Skeletal muscle tissue (tissue), 4 donors: ENCODE results near the gene TRIM28. TPM values are rescaled to one million over a fixed set of nuclear protein-coding genes. Genes with fewer than 3 reads are reported as not detected.

Experiments
- H3K27ac ChIP-seq: one replicate; pipeline ENCODE4 v1.7.0; 2013; ENCODE audit warnings: mild to moderate bottlenecking, low read depth, low read length, inconsistent platforms
- H3K27me3 ChIP-seq, 3 donors: one replicate each; pipeline ENCODE4 v1.7.0; 2013; ENCODE audit warnings: low read length in 3 of 3; ENCODE audit not compliant: control insufficient read depth in 3 of 3, insufficient read depth in 3 of 3
- H3K36me3 ChIP-seq, 3 donors: one replicate each; pipeline ENCODE4 v1.7.0; 2013; ENCODE audit warnings: low read length in 3 of 3; ENCODE audit not compliant: control insufficient read depth in 3 of 3, insufficient read depth in 3 of 3
- H3K4me1 ChIP-seq, 3 donors: one replicate each; pipeline ENCODE4 v1.7.0; 2013; ENCODE audit warnings: low read length in 3 of 3, mild to moderate bottlenecking in 3 of 3; ENCODE audit not compliant: control insufficient read depth in 3 of 3, insufficient read depth in 3 of 3
- H3K4me3 ChIP-seq, 3 donors: one replicate each; pipeline ENCODE4 v1.7.0; 2013; ENCODE audit warnings: low read length in 3 of 3
- H3K9ac ChIP-seq, 3 donors: one replicate each; pipeline ENCODE4 v1.7.0; 2013; ENCODE audit warnings: low read length in 3 of 3, mild to moderate bottlenecking in 3 of 3, moderate library complexity in 2 of 3, low read depth in 1 of 3
- H3K9me3 ChIP-seq, 3 donors: one replicate each; pipeline ENCODE4 v1.7.0; 2013; ENCODE audit warnings: low read length in 3 of 3; ENCODE audit not compliant: control insufficient read depth in 3 of 3
- total RNA-seq: library from RNA; depleted of rRNA; stranded (reverse); fragments of >200 nt; gene quantifications from one replicate; pipeline ENCODE4 v1.2.3, GENCODE V29; 2014
- donor health status: Osteomylitis.

Gene TRIM28
- total RNA-seq, 1 donor from 2014 or later: 277 TPM

- Histone ChIP-seq H3K4me1 (peaks cover 41 to 59% (median 42%) of the 10 kb centered on the region in 3 donors), H3K36me3 (peaks cover 11 to 18% (median 17%) of the 10 kb centered on the region in 3 donors), H3K9me3 (no peaks in the 10 kb centered on the region), H3K27ac (peak overlapping the region; percentile 94), H3K27me3 (no peaks in the 10 kb centered on the region), H3K4me3 (peak overlapping the region; percentile 93 to 97 (median 96)), H3K9ac (peak overlapping the region; percentile 95 to 96 (median 95))
These were observed 24.8 kb upstream of the TRIM28 start for GRCh38 chr19:58519087-58519354.

- H3K27ac ChIP-seq: peak within 1 kb of the TSS; percentile 94
- peak within 1 kb of the TSS; percentile 93 to 97 (median 96) for H3K4me3 ChIP-seq
- H3K9ac ChIP-seq: peak within 1 kb of the TSS; percentile 95 to 96 (median 95)
- peaks cover 38 to 55% (median 38%) of the 10 kb centered on the region in 3 donors for H3K4me1 ChIP-seq
- no peaks in the 10 kb centered on the region for H3K9me3 ChIP-seq
- no peaks in the 10 kb centered on the region for H3K27me3 ChIP-seq
- H3K36me3 ChIP-seq: peaks cover 11 to 18% (median 17%) of the 10 kb centered on the region in 3 donors
These were observed 24.3 kb upstream of the TRIM28 start, which contains the start of gene ZBTB45 for GRCh38 chr19:58519355-58520256. ZBTB45 (minus strand) TSS chr19:58519810; CDS start chr19:58517673, 2,137 bp downstream.

- Histone ChIP-seq H3K4me3 (peak overlapping the region; percentile 93 to 97 (median 96)), H3K9me3 (no peaks in the 10 kb centered on the region), H3K4me1 (peaks cover 35 to 51% (median 35%) of the 10 kb centered on the region in 3 donors), H3K36me3 (peaks cover 11 to 18% (median 17%) of the 10 kb centered on the region in 3 donors), H3K9ac (peak overlapping the region; percentile 95 to 96 (median 95)), H3K27ac (peak overlapping the region; percentile 94), H3K27me3 (no peaks in the 10 kb centered on the region)
These were observed 23.6 kb upstream of the TRIM28 start for GRCh38 chr19:58520257-58520599.

- Histone ChIP-seq H3K36me3 (peaks cover 3 to 9% (median 8%) of the 10 kb centered on the region in 3 donors), H3K27ac (no peak overlapping the region), H3K9ac (no peak overlapping the region), H3K4me1 (peaks cover 24 to 39% (median 25%) of the 10 kb centered on the region in 3 donors), H3K27me3 (no peaks in the 10 kb centered on the region), H3K9me3 (no peaks in the 10 kb centered on the region), H3K4me3 (no peak overlapping the region)
These were observed 22.2 kb upstream of the TRIM28 start for GRCh38 chr19:58521651-58522050.

GRCh38 chr19:58522709-58523108 is 21.2 kb upstream of the TRIM28 start:
- H3K4me1 ChIP-seq: peaks cover 19 to 29% (median 21%) of the 10 kb centered on the region in 3 donors
- peaks cover 0 to under 1% (median 0%) of the 10 kb centered on the region in 3 donors for H3K36me3 ChIP-seq
- no peak overlapping the region for H3K4me3 ChIP-seq
- no peaks in the 10 kb centered on the region for H3K27me3 ChIP-seq
- H3K9me3 ChIP-seq: no peaks in the 10 kb centered on the region
- H3K9ac ChIP-seq: peak overlapping the region in 1 of 3 donors; percentile 8
- H3K27ac ChIP-seq: no peak overlapping the region

GRCh38 chr19:58529405-58529804 is 14.5 kb upstream of the TRIM28 start:
- no peaks in the 10 kb centered on the region for H3K36me3 ChIP-seq
- no peaks in the 10 kb centered on the region for H3K9me3 ChIP-seq
- peaks cover 5 to 11% (median 9%) of the 10 kb centered on the region in 3 donors for H3K27me3 ChIP-seq
- no peak overlapping the region for H3K27ac ChIP-seq
- no peak overlapping the region for H3K9ac ChIP-seq
- no peak overlapping the region for H3K4me3 ChIP-seq
- H3K4me1 ChIP-seq: no peaks in the 10 kb centered on the region

- H3K27me3 ChIP-seq: peaks cover 5 to 16% (median 9%) of the 10 kb centered on the region in 3 donors
- no peaks in the 10 kb centered on the region for H3K36me3 ChIP-seq
- no peak overlapping the region for H3K27ac ChIP-seq
- H3K4me3 ChIP-seq: no peak overlapping the region
- H3K9ac ChIP-seq: no peak overlapping the region
- H3K4me1 ChIP-seq: no peaks in the 10 kb centered on the region
- no peaks in the 10 kb centered on the region for H3K9me3 ChIP-seq
These were observed 12.6 kb upstream of the TRIM28 start for GRCh38 chr19:58531034-58531840.

- Histone ChIP-seq H3K9me3 (no peaks in the 10 kb centered on the region), H3K27me3 (peaks cover 18 to 38% (median 34%) of the 10 kb centered on the region in 3 donors), H3K27ac (no peak overlapping the region), H3K4me3 (no peak overlapping the region), H3K4me1 (peaks cover 0 to 5% (median 2%) of the 10 kb centered on the region in 3 donors), H3K9ac (no peak overlapping the region), H3K36me3 (no peaks in the 10 kb centered on the region)
These were observed 8.0 kb upstream of the TRIM28 start for GRCh38 chr19:58535857-58536256.

- H3K9me3 ChIP-seq: no peaks in the 10 kb centered on the region
- H3K9ac ChIP-seq: no peak overlapping the region
- peaks cover 15 to 33% (median 26%) of the 10 kb centered on the region in 3 donors for H3K27me3 ChIP-seq
- H3K4me1 ChIP-seq: peaks cover 0 to 5% (median 2%) of the 10 kb centered on the region in 3 donors
- no peak overlapping the region for H3K27ac ChIP-seq
- no peaks in the 10 kb centered on the region for H3K36me3 ChIP-seq
- H3K4me3 ChIP-seq: no peak overlapping the region
These were observed 6.7 kb upstream of the TRIM28 start for GRCh38 chr19:58536852-58537798.
